Measurements from ENCODE around the gene RAB11FIP3.

DNA sequence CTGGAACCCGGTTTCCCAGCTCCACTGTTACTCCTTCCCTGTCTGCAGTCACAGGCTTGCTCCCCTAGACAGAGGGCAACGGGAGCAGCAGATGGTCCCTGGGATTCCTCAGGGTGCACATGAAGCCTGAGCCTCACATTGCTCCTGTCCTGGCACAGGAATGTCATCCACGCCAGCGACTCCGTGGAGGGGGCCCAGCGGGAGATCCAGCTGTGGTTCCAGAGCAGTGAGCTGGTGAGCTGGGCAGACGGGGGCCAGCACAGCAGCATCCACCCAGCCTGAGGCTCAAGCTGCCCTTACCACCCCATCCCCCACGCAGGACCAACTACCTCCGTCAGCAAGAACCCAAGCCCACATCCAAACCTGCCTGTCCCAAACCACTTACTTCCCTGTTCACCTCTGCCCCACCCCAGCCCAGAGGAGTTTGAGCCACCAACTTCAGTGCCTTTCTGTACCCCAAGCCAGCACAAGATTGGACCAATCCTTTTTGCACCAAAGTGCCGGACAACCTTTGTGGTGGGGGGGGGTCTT is 25.3 kb upstream of the RAB11FIP3 start:
- TF ChIP-seq KDM1A (IDR thresholded peaks at IDR 0.05; ENCODE audit: low read depth) (no peak), RFX5 (IDR thresholded peaks at IDR 0.05) (no peak), POLR2A (IDR thresholded peaks at IDR 0.05; ENCODE audit: low read length) (no peak), JUNB (IDR thresholded peaks at IDR 0.05) (no peak), EHMT2 (IDR thresholded peaks at IDR 0.05; ENCODE audit: low read depth) (no peak), MAFK (IDR thresholded peaks at IDR 0.05; ENCODE audit: partially characterized antibody) (no peak), JUN (IDR thresholded peaks at IDR 0.05) (no peak), RNF2 (IDR thresholded peaks at IDR 0.05; ENCODE audit: borderline replicate concordance, low read depth) (no peak)
- TF ChIP-seq, protein P1, sequence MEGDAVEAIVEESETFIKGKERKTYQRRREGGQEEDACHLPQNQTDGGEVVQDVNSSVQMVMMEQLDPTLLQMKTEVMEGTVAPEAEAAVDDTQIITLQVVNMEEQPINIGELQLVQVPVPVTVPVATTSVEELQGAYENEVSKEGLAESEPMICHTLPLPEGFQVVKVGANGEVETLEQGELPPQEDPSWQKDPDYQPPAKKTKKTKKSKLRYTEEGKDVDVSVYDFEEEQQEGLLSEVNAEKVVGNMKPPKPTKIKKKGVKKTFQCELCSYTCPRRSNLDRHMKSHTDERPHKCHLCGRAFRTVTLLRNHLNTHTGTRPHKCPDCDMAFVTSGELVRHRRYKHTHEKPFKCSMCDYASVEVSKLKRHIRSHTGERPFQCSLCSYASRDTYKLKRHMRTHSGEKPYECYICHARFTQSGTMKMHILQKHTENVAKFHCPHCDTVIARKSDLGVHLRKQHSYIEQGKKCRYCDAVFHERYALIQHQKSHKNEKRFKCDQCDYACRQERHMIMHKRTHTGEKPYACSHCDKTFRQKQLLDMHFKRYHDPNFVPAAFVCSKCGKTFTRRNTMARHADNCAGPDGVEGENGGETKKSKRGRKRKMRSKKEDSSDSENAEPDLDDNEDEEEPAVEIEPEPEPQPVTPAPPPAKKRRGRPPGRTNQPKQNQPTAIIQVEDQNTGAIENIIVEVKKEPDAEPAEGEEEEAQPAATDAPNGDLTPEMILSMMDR (IDR thresholded peaks at IDR 0.05) = no peak
- TF ChIP-seq, protein P2, sequence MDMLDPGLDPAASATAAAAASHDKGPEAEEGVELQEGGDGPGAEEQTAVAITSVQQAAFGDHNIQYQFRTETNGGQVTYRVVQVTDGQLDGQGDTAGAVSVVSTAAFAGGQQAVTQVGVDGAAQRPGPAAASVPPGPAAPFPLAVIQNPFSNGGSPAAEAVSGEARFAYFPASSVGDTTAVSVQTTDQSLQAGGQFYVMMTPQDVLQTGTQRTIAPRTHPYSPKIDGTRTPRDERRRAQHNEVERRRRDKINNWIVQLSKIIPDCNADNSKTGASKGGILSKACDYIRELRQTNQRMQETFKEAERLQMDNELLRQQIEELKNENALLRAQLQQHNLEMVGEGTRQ (IDR thresholded peaks at IDR 0.05) = no peak
- TF ChIP-seq, protein P3, sequence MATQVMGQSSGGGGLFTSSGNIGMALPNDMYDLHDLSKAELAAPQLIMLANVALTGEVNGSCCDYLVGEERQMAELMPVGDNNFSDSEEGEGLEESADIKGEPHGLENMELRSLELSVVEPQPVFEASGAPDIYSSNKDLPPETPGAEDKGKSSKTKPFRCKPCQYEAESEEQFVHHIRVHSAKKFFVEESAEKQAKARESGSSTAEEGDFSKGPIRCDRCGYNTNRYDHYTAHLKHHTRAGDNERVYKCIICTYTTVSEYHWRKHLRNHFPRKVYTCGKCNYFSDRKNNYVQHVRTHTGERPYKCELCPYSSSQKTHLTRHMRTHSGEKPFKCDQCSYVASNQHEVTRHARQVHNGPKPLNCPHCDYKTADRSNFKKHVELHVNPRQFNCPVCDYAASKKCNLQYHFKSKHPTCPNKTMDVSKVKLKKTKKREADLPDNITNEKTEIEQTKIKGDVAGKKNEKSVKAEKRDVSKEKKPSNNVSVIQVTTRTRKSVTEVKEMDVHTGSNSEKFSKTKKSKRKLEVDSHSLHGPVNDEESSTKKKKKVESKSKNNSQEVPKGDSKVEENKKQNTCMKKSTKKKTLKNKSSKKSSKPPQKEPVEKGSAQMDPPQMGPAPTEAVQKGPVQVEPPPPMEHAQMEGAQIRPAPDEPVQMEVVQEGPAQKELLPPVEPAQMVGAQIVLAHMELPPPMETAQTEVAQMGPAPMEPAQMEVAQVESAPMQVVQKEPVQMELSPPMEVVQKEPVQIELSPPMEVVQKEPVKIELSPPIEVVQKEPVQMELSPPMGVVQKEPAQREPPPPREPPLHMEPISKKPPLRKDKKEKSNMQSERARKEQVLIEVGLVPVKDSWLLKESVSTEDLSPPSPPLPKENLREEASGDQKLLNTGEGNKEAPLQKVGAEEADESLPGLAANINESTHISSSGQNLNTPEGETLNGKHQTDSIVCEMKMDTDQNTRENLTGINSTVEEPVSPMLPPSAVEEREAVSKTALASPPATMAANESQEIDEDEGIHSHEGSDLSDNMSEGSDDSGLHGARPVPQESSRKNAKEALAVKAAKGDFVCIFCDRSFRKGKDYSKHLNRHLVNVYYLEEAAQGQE (IDR thresholded peaks at IDR 0.05) = no peak
- TF ChIP-seq, protein P4, sequence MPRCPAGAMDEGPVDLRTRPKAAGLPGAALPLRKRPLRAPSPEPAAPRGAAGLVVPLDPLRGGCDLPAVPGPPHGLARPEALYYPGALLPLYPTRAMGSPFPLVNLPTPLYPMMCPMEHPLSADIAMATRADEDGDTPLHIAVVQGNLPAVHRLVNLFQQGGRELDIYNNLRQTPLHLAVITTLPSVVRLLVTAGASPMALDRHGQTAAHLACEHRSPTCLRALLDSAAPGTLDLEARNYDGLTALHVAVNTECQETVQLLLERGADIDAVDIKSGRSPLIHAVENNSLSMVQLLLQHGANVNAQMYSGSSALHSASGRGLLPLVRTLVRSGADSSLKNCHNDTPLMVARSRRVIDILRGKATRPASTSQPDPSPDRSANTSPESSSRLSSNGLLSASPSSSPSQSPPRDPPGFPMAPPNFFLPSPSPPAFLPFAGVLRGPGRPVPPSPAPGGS (IDR thresholded peaks at IDR 0.05) = no peak
- TF ChIP-seq, protein P5, sequence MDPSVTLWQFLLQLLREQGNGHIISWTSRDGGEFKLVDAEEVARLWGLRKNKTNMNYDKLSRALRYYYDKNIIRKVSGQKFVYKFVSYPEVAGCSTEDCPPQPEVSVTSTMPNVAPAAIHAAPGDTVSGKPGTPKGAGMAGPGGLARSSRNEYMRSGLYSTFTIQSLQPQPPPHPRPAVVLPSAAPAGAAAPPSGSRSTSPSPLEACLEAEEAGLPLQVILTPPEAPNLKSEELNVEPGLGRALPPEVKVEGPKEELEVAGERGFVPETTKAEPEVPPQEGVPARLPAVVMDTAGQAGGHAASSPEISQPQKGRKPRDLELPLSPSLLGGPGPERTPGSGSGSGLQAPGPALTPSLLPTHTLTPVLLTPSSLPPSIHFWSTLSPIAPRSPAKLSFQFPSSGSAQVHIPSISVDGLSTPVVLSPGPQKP (IDR thresholded peaks at IDR 0.05; ENCODE audit: low read depth, low read length) = no peak

Data from A549 (cell line).